DND-41 (cell line): ENCODE data around the gene CD164.

Source experiments
- CTCF ChIP-seq: IDR thresholded peaks from 2 replicates; pipeline ENCODE4 v1.5.1; 2012; ENCODE audit warnings: borderline replicate concordance, low read length, moderate library complexity, mild to moderate bottlenecking; ENCODE audit not compliant: poor library complexity, severe bottlenecking; ENCODE audit errors: extremely low read depth
- EZH2 ChIP-seq: IDR thresholded peaks from 3 replicates; pipeline ENCODE4 v1.6.1; 2012; ENCODE audit warnings: borderline replicate concordance, low read depth, mild to moderate bottlenecking, moderate library complexity, low read length, inconsistent platforms; ENCODE audit not compliant: severe bottlenecking

GRCh38 chr6:109372130-109372529, 10.1 kb downstream of the CD164 start:
- TF ChIP-seq CTCF = no peak
- TF ChIP-seq EZH2 = no peak
